Measurements from ENCODE around the gene DNAJC19. TPM values are rescaled to one million over a fixed set of nuclear protein-coding genes. Genes with fewer than 3 reads are reported as not detected.

The DNAJC19 gene
- total RNA-seq, 2 experiments from 2014 or later: 58.6 to 64.3 TPM

DNA sequence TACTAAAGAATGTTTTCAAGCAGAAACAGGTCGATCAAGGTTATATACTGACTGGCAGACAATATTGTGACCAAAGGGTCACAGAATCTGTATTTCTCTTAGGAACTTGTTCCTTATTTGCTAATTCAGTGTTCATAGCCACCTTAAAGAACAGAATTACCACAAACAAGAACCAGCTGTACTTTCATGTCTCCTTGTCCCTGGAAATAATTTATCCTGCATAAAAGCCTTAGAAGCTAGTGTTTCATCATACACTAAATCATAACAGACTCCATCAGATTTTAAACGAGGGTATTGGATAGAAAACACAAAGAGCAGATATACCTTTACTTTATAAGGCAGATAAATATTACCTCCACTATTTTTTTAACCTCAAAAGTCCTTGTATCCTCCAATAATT, 6.4 kb downstream of the DNAJC19 start:
- peaks cover 4% of the 10 kb centered on the region; the same call in 1 of the 2 replicates for H3K79me2 ChIP-seq (ENCODE audit: insufficient read depth, low read depth, low read length)
- BruUV-seq (replicated peaks): no TSS peak
- H3K4me1 ChIP-seq (ENCODE audit: insufficient read depth, low read length, poor library complexity, severe bottlenecking): no peaks in the 10 kb centered on the region
- H4K20me1 ChIP-seq (ENCODE audit: insufficient read depth, low read length): no peaks in the 10 kb centered on the region
- H3K9me3 ChIP-seq (ENCODE audit: low read length): no peaks in the 10 kb centered on the region
- no peak overlapping the region for H3K4me2 ChIP-seq (ENCODE audit: low read length)
- TF ChIP-seq, protein P1, sequence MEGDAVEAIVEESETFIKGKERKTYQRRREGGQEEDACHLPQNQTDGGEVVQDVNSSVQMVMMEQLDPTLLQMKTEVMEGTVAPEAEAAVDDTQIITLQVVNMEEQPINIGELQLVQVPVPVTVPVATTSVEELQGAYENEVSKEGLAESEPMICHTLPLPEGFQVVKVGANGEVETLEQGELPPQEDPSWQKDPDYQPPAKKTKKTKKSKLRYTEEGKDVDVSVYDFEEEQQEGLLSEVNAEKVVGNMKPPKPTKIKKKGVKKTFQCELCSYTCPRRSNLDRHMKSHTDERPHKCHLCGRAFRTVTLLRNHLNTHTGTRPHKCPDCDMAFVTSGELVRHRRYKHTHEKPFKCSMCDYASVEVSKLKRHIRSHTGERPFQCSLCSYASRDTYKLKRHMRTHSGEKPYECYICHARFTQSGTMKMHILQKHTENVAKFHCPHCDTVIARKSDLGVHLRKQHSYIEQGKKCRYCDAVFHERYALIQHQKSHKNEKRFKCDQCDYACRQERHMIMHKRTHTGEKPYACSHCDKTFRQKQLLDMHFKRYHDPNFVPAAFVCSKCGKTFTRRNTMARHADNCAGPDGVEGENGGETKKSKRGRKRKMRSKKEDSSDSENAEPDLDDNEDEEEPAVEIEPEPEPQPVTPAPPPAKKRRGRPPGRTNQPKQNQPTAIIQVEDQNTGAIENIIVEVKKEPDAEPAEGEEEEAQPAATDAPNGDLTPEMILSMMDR (conservative IDR thresholded peaks at IDR 0.05; ENCODE audit: low read length): no peak
- TF ChIP-seq EZH2phosphoT487 (IDR thresholded peaks at IDR 0.05; ENCODE audit: borderline replicate concordance, low read depth, low read length): no peak
- CTCF ChIA-PET (ENCODE audit: unreplicated experiment): no interaction called here
- H3K27ac ChIP-seq (ENCODE audit: low read depth, low read length, poor library complexity, severe bottlenecking): no peak overlapping the region
- no peak overlapping the region for H3K4me3 ChIP-seq (ENCODE audit: low read depth, low read length, poor library complexity, severe bottlenecking)
- H2AFZ ChIP-seq (ENCODE audit: low read length): no peak overlapping the region
- DNase-seq (ENCODE audit: low spot score): no peak
- POLR2A ChIA-PET: interaction anchor here (0.5 to 2.4 kb wide), 5 partner anchors 7 to 506 kb away, joined by 3 to 8 read pairs (median 3); no protein-coding TSS in a partner anchor
- no peaks in the 10 kb centered on the region for H3K9me2 ChIP-seq (ENCODE audit: insufficient read depth, low read length)
- intact Hi-C loops (cut with micrococcal nuclease; ENCODE audit: unreplicated experiment): no loop called here
- peaks cover 86% of the 10 kb centered on the region for H3K36me3 ChIP-seq (ENCODE audit: insufficient read depth, low read length)

DNA sequence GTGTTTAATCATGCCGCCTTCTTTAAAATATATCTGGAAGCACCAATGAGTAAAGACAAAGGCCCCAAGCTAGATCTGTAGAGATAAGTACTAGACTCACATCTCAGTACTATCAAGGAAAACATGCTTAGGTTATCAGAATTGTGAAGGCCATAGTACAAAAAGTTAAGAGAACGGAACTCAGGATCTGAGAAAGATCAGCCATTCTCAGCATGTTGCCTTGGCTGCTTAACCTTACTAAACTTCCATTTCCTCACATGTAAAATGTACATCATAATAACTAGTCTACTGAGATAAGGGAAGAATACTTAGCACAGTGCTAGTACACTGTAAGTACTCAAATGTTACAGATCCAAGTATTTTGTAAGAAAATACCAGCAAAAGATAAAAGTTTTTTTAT, 7.6 kb downstream of the DNAJC19 start:
- H3K4me1 ChIP-seq (ENCODE audit: insufficient read depth, low read length, poor library complexity, severe bottlenecking): no peaks in the 10 kb centered on the region
- H4K20me1 ChIP-seq (ENCODE audit: insufficient read depth, low read length): no peaks in the 10 kb centered on the region
- no TSS peak for BruUV-seq (replicated peaks)
- no peaks in the 10 kb centered on the region for H3K9me2 ChIP-seq (ENCODE audit: insufficient read depth, low read length)
- no peaks in the 10 kb centered on the region for H3K79me2 ChIP-seq (ENCODE audit: insufficient read depth, low read depth, low read length)
- ChIA-PET POLR2A (interaction anchor here (0.6 to 2.1 kb wide), 4 partner anchors 8 to 48 kb away, joined by 3 to 8 read pairs (median 5); no protein-coding TSS in a partner anchor), CTCF (ENCODE audit: unreplicated experiment) (no interaction called here)
- no peak overlapping the region for H3K4me2 ChIP-seq (ENCODE audit: low read length)
- no peak overlapping the region for H3K4me3 ChIP-seq (ENCODE audit: low read depth, low read length, poor library complexity, severe bottlenecking)
- no peak overlapping the region for H3K27ac ChIP-seq (ENCODE audit: low read depth, low read length, poor library complexity, severe bottlenecking)
- intact Hi-C loops (cut with micrococcal nuclease; ENCODE audit: unreplicated experiment): no loop called here
- no peaks in the 10 kb centered on the region for H3K9me3 ChIP-seq (ENCODE audit: low read length)
- TF ChIP-seq, protein P1 (conservative IDR thresholded peaks at IDR 0.05; ENCODE audit: low read length): no peak
- H2AFZ ChIP-seq (ENCODE audit: low read length): no peak overlapping the region
- no peak for DNase-seq (ENCODE audit: low spot score)
- H3K36me3 ChIP-seq (ENCODE audit: insufficient read depth, low read length): peaks cover 87% of the 10 kb centered on the region

DNA sequence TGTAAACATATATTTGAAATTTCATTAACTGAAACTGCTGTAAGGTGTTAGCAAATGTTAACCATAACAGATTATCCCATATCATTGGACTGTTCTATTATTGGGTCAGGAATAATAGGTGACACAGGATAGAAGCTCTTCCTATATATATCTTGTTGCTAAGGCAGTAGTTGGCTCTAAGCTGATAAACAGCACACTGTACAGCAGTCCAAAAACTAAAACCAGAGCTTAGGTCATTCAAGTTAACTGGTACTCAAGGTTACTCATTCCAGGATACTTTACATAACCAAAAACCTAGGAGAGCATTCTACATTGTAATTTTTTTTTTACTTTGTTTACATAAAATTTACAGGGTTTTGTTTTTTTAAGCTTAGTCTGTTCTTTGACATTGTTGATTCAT, 8.9 kb downstream of the DNAJC19 start:
- Histone ChIP-seq H3K9me2 (ENCODE audit: insufficient read depth, low read length) (no peaks in the 10 kb centered on the region), H3K4me1 (ENCODE audit: insufficient read depth, low read length, poor library complexity, severe bottlenecking) (no peaks in the 10 kb centered on the region), H3K9me3 (ENCODE audit: low read length) (no peaks in the 10 kb centered on the region), H3K4me2 (ENCODE audit: low read length) (no peak overlapping the region), H4K20me1 (ENCODE audit: insufficient read depth, low read length) (no peaks in the 10 kb centered on the region), H3K27ac (ENCODE audit: low read depth, low read length, poor library complexity, severe bottlenecking) (no peak overlapping the region), H3K36me3 (ENCODE audit: insufficient read depth, low read length) (peaks cover 89% of the 10 kb centered on the region), H3K4me3 (ENCODE audit: low read depth, low read length, poor library complexity, severe bottlenecking) (no peak overlapping the region), H2AFZ (ENCODE audit: low read length) (no peak overlapping the region), H3K79me2 (ENCODE audit: insufficient read depth, low read depth, low read length) (no peaks in the 10 kb centered on the region)
- no peak for DNase-seq (ENCODE audit: low spot score)
- intact Hi-C loops (cut with micrococcal nuclease; ENCODE audit: unreplicated experiment): no loop called here
- ChIA-PET CTCF (ENCODE audit: unreplicated experiment) (no interaction called here), POLR2A (interaction anchor here (0.6 to 2.1 kb wide), 8 partner anchors 9 to 1558 kb away, joined by 3 to 8 read pairs (median 3); partner anchors contain the start of gene DNAJC19)
- BruUV-seq (replicated peaks): no TSS peak
- TF ChIP-seq, protein P1 (conservative IDR thresholded peaks at IDR 0.05; ENCODE audit: low read length): no peak
- TF ChIP-seq EZH2phosphoT487 (IDR thresholded peaks at IDR 0.05; ENCODE audit: borderline replicate concordance, low read depth, low read length): no peak

Data from OCI-LY7 (cell line).